GM13976 (cell line): ENCODE results near the gene HCN2.

Experiments used
- DNase-seq: peaks from one replicate; pipeline ENCODE4 v3.0.0; 2012; ENCODE audit warnings: low spot score
- CTCF ChIP-seq: IDR thresholded peaks from 2 replicates; pipeline ENCODE4 v1.5.1; 2012; ENCODE audit warnings: borderline replicate concordance, mild to moderate bottlenecking; ENCODE audit not compliant: insufficient read depth; ENCODE audit errors: extremely low read depth, missing control alignments, control extremely low read depth
- in situ Hi-C: fragments of 300-500 bp; cut with MboI; formaldehyde crosslinking; loops from one replicate; pipeline ENCODE4 v1.12.0; 2022; ENCODE audit warnings: low sequenced_read_pairs, mixed read lengths, inconsistent platforms; ENCODE audit not compliant: unreplicated experiment

Gene HCN2

DNA sequence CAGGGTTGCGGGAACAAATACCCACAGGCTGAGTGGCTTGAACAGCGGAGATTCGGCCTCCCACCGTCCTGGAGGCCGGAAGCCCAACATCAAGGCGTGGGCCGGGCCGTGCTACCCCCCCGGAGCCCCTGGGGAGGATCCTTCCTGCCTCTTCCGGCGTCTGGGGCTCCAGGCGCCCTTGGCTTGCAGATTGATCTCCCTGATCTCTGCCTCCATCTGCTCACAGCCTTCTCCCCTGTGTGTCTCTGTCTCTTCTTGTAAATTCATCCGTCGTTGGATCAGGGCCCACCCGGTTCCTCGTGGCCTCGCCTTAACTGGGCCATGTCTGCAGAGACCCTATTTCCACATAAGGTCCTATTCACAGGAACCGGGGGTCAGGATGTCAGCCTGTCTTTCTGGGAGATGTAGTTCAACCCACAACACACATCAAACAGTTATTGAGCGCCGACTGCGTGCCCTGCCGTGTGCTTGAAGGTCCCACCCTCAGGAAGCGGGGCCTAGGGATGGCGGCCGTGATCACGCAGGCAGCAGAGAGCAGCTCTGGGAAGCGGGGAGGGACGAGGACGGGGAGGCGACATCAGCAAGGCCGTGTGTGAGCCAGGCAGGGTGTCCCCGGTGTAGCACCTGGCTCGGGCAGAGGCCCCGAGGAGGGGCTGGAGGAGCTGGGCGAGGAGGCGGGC, 21.3 kb downstream of the HCN2 start:
- TF ChIP-seq CTCF, result no peak
- DNase-seq, result peak; percentile 83
- in situ Hi-C loops, result no loop called here

DNA sequence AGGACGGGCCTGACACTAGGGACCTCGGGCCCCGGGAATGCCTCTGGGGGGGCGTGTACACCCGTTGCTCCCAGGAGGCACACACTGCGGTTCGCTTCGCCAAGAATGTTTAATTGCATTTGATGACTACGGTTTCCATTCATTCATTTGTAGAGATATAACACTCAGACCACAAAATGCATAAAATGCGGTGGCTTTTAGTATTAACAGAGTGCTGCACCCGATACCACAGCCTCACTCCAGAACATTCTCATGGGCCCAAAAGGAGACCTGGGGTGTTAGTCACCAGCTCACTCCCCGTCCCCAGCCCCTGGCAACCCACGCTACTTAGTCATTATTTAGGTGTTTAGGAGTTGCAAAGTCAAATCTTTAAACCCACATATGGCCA, 21.8 kb downstream of the HCN2 start:
- in situ Hi-C loops, result no loop called here
- DNase-seq, result no peak
- TF ChIP-seq CTCF, result no peak

DNA sequence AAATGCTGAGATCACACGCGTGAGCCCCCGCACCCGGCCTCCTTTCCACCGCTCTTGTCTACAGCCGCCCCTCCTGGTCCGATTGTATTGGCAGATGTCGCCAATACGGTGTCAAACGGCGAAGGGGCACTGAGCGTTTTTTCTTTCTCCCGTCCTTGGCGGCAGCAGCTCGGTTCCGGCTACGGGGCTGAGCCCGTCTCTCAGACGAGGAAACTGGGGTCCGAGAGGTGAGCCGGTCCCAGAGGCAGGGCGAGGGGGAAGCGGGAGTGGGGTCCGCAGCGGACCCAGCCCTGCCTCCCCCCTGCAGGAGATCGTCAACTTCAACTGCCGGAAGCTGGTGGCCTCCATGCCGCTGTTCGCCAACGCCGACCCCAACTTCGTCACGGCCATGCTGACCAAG, 23.3 kb downstream of the HCN2 start:
- DNase-seq, result no peak
- in situ Hi-C loops, result no loop called here
- no peak for TF ChIP-seq CTCF

GRCh38 chr19:613732-614567, 24.3 kb downstream of the HCN2 start:
- no peak for DNase-seq
- no peak for TF ChIP-seq CTCF
- in situ Hi-C loops, result no loop called here

DNA sequence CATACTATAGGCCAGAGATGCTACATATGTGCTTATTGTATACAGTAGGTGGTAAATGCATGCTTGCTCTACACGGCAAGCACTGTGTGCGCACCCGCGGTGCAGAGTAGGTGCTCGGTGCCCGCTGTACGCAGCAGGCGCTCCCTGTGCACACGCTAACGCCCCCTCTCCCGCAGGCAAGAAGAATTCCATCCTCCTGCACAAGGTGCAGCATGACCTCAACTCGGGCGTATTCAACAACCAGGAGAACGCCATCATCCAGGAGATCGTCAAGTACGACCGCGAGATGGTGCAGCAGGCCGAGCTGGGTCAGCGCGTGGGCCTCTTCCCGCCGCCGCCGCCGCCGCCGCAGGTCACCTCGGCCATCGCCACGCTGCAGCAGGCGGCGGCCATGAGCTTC, 25.9 kb downstream of the HCN2 start:
- in situ Hi-C loops, result no loop called here
- TF ChIP-seq CTCF, result no peak
- DNase-seq, result no peak

- in situ Hi-C loops, result no loop called here
- no peak for TF ChIP-seq CTCF
- DNase-seq, result no peak
Measured at GRCh38 chr19:616062-616700, 26.5 kb downstream of the HCN2 start.
